Measurements from ENCODE around the gene DENND11. TPM values are rescaled to one million over a fixed set of nuclear protein-coding genes. Genes with fewer than 3 reads are reported as not detected.
A peak's percentile ranks its signal among the peaks of the same experiment; 100 is the strongest.

The DENND11 gene
- total and polyA plus RNA-seq, 2 donors (not counting 3 experiments of a cell fraction or from before 2014, with no cell fraction given), result 14.7 to 25.9 TPM

- DNase-seq (ENCODE audit: low read depth, low spot score), result peak; percentile 53
- Histone ChIP-seq H3K27ac (ENCODE audit: insufficient read depth, low read depth, low read length) (peak overlapping the region; percentile 99), H3K9me1 (replicated peaks; ENCODE audit: control insufficient read depth, extremely low read depth, insufficient read depth, low read length) (no peaks in the 10 kb centered on the region), H4K20me1 (replicated peaks; ENCODE audit: control insufficient read depth, extremely low read depth, insufficient read depth, low read length) (no peaks in the 10 kb centered on the region), H3K4me2 (ENCODE audit: insufficient read depth, low read length) (no peak overlapping the region), H3K27me3 (ENCODE audit: control insufficient read depth in 2 of 2, insufficient read depth in 2 of 2, low read length in 2 of 2) (no peaks in the 10 kb centered on the region), H3K9ac (replicated peaks; ENCODE audit: extremely low read depth, insufficient read depth, low read length) (peak overlapping the region; percentile 84), H3K79me2 (ENCODE audit: control insufficient read depth, insufficient read depth, low read length) (no peaks in the 10 kb centered on the region), H3K4me1 (ENCODE audit: control insufficient read depth, extremely low read depth, insufficient read depth, low read length) (peaks cover 32% of the 10 kb centered on the region), H3K4me3 (replicated peaks in 1 of 3; ENCODE audit: insufficient read depth in 1 of 3, low read depth in 1 of 3, low read length in 3 of 3) (no peak overlapping the region), H3K36me3 (ENCODE audit: control insufficient read depth in 2 of 2, extremely low read depth in 1 of 2, insufficient read depth in 2 of 2, low read length in 2 of 2) (no peaks in the 10 kb centered on the region), H2AFZ (ENCODE audit: low read depth, low read length) (no peak overlapping the region), H3K9me3 (replicated peaks; ENCODE audit: control insufficient read depth, insufficient read depth, low read length) (no peaks in the 10 kb centered on the region)
- TF ChIP-seq JUN (IDR thresholded peaks at IDR 0.05; ENCODE audit: borderline replicate concordance, insufficient read depth, insufficient read length, low read depth), result no peak
- no peak for TF ChIP-seq EZH2 (IDR thresholded peaks at IDR 0.05; ENCODE audit: borderline replicate concordance, low read depth, low read length, severe bottlenecking)
- no peak for TF ChIP-seq FOS (IDR thresholded peaks at IDR 0.05; ENCODE audit: borderline replicate concordance, insufficient read depth, low read length)
- TF ChIP-seq POLR2A (IDR thresholded peaks at IDR 0.05; ENCODE audit: low read depth, low read length), result no peak
- no peak for TF ChIP-seq MAX (IDR thresholded peaks at IDR 0.05; ENCODE audit: insufficient read depth, insufficient read length)
- TF ChIP-seq MYC (IDR thresholded peaks at IDR 0.05; ENCODE audit: low read depth, low read length), result no peak
- no peak for TF ChIP-seq CTCF (IDR thresholded peaks at IDR 0.05; ENCODE audit: extremely low read depth in 1 of 2, insufficient read depth in 1 of 2, low read depth in 1 of 2, low read length in 2 of 2)
- TF ChIP-seq POLR2AphosphoS5 (IDR thresholded peaks at IDR 0.05; ENCODE audit: insufficient read depth, low read depth, low read length), result no peak
- no peak for TF ChIP-seq GATA2 (IDR thresholded peaks at IDR 0.05; ENCODE audit: insufficient read depth, insufficient read length, low read depth, low read length)
- dilution Hi-C loops (cut with MboI; ENCODE audit: extremely low pct_ligation_motif_present, low sequenced_read_pairs), result no loop called here
- POLR2A ChIA-PET, result no interaction called here
- CTCF ChIA-PET, result interaction anchor here (0.7 to 4.1 kb wide), 9 partner anchors 14 to 865 kb away, joined by 3 to 75 read pairs (median 6); partner anchors contain the start of gene WEE2
- BruUV-seq (replicated peaks), result no TSS peak
- intact Hi-C loops (cut with micrococcal nuclease), result loop anchor here (10.0 kb wide), 1 partner anchor 1631 kb away; no protein-coding TSS in a partner anchor
- FAIRE-seq, result no peak
Observed at GRCh38 chr7:141675436-141676215, 26.3 kb downstream of the DENND11 start.
